NCI-H146 treated with DMSO at 0.1 percent for 48 hours (cell line): ENCODE measurements around the gene RBFA.
"Not testable (repeated sequence)": the region's sequence is repeated elsewhere in the genome, so short reads cannot be mapped to it uniquely, and the experiment has no call there.

Source experiments
- DNase-seq: peaks from one replicate; lab custom pipeline; 2025; ENCODE audit not compliant: unreplicated experiment; lab: John Stamatoyannopoulos, UW

RBFA gene, protein sequence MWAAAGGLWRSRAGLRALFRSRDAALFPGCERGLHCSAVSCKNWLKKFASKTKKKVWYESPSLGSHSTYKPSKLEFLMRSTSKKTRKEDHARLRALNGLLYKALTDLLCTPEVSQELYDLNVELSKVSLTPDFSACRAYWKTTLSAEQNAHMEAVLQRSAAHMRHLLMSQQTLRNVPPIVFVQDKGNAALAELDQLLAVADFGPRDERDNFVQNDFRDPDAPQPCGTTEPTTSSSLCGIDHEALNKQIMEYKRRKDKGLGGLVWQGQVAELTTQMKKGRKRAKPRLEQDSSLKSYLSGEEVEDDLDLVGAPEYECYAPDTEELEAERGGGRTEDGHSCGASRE

DNA sequence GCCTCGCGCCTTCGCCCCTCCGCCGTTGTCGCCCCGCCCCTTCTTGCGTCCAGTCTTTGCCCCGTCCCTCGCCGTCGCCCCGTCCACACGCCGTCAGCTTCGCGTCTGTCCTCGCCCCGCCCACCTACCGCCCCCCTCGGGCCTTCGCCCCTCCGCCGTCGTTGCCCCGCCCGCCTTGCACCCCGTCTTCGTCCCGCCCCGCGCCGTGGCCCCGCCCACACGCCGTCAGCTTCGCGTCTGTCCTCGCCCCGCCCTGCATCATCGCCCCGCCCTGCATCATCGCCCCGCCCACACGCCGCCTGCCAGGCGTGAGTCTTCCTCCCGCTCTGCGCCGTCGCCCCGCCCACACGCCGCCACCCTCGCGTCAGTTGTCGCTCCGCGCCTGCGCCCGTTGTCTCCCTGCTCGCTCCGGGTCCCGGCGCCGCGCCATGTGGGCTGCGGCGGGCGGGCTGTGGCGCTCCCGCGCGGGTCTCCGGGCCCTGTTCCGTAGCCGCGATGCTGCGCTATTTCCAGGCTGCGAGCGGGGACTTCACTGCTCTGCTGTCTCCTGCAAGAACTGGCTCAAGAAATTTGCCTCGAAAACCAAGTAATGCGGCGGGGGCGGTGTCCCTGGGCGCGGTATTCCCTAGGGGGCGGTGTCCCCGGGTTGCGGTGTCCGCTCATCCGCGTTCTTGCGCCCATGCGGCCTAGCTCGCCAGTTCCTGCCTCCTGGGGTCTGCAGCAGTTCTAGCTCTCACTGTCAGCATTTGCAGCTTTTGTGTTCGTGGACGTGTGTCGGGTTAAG lies at the start of gene RBFA:
Gene RBFA, plus strand, starts transcription at position 367 of the 784 bp plus-strand sequence. Its CDS starts 62 bp downstream, at position 429.
- peak; percentile 100 for DNase-seq

DNA sequence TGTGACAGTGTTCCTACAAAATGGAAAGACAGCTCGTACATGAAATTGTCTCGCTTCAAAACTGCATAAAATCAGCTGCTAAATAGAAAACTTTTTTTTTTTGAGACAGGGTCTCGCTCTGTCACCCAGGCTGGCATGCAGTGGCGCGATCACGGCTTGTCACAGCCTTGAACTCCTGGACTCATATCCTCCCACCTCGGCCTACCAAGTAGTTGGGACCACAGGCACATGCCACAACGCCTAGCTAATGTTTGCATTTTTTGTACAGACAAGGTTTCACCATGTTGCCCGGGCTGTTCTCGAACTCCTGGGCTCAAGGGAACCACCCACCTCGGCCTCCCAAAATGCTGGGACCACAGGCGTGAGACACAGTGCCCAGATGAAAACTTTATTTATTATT lies 49.1 kb upstream of the RBFA start:
- DNase-seq = no peak

DNA sequence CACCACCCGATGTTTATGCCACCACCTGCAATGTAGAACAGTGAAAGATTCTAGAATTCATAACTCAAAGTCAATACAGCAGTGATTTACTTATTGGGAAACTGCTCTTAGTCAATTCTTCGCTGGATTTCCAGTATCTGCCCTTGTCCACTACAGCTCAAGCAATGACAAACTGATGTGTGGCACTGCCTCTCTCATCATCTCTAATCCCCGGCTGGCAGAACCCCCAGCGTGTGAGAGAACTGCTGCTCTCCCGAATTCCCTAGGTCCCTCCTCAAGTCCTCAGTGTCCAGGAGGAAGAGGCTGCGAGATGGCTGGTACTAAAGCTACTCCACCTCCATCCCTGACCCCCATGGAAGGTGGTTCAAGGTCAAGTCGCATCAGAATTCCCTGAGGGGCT lies 47.5 kb upstream of the RBFA start:
- no peak for DNase-seq

DNA sequence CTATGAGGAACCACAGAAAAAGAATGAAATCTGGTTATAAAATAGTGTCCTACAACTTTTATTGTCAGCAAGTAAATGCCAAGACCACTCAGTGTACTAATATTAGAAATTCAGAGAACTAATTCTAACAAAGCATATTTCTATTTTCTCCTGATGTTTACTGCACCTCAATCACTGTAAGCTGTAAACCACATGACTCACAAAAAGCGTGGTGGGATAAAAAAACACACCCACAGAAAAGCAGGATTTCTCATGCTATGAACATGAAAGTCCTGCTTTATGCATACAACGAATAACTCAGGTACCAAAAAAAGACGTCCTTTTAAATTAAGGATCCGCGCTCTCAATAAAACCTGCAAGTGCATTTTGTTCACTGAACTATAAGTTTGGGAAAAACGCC lies 46.7 kb upstream of the RBFA start:
- no peak for DNase-seq

DNA sequence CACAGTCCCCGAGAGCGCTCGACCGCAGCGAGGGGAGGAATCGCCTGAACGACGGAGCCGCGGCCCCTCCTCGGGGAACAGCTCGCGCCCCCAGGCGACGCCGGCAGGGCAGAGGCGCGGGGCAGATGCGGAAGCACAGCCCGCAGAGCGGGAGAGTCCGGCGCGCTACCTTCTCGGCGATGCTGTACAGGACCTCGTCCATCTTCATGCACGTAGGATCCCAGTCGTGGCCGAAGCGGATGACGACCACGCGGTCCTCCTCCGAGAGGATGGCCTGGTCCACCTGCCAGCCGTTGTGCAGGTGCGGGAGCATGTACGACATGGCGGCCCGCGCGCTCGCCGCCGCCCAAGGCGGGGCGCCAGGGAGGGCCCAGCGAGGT lies 46.2 kb upstream of the RBFA start:
- DNase-seq = peak; percentile 71

DNA sequence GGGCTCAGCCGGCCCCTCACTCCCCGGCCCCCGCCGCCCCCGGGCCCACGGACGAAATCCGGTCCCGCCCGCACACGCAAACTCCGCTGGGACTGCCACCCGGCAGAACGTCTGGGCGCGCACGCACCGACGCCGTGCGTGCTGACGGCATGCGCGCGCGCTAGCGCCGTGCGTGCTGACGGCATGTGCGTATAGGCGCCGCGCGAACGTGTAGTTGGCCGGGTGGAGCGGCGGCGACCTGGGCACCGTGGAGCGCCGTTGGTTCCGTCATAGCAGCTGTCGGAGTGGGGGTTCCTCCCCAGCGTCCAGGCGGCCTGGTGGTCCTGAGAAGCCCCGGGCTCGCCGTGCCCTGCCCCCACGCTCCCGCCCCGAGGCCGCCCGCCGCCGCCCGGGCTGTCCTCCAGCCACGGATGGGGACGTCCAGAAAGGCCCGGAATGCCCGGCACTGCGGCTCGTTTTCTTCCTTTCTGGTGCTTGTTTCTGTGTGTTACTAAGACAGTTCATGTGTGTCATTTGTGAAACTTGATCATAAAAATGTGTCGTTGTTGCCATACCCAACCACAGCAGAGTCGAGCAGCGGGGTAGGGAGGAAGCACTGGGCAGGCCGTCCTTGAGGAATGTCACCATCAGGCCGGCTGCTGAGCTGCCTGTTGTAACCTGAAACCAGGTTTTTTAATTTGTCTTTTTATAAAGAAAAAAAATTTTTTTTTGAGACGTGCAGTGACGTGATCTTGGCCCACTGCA lies 45.6 kb upstream of the RBFA start, which contains the start of gene TXNL4A:
Gene TXNL4A, minus strand, starts transcription at position 113 of the 744 bp plus-strand sequence. CDS start 171 bp downstream, outside the sequence.
- DNase-seq = peak; percentile 85

DNA sequence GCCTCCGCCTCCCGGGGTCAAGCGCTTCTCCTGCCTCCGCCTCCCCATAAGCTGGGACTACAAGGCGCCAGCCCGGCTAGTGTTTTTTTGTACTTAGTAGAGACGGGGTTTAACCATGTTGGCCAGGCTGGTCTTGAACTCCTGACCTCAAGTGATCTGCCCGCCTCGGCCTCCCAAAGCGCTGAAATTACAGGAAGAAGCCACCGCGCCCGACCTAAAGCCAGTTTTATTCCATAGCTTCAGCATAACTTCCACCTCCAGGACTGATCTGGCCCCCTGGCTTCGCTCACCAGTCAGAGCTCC lies 45.1 kb upstream of the RBFA start:
- no peak for DNase-seq

DNA sequence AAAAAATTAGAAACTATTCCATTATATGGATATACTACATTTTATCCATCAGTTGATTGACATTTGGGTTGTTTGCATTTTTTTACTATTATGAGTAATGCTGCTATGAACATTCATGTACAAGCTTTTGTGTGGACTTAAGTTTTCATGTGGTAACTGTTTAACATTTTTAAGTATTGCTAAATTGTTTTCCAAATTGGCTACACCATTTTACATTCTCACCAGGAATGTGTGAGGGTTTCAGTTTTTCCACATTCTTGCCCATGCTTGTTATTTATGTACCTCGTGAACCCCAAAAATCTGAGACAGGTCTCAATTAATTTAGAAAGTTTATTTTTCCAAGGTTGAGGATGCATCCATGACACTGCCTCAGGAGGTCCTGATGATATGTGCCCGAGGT lies 42.7 kb upstream of the RBFA start:
- no peak for DNase-seq

DNA sequence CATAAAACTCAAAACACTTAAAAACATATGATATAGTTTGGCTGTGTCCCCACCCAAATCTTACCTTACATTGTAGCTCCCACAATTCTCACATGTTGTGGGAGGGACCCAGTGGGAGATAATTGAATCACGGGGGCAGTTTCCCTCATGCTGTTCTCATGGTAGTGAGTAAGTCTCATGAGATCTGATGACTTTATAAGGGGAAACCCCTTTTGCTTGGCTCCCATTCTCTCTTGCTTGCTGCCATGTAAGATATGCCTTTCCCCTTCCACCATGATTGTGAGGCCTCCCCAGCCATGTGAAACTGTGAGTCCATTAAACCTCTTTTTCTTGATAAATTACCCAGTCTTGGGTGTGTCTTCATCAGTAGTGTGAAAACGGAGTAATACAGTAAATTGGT lies 34.5 kb upstream of the RBFA start:
- not testable (repeated sequence) for DNase-seq

DNA sequence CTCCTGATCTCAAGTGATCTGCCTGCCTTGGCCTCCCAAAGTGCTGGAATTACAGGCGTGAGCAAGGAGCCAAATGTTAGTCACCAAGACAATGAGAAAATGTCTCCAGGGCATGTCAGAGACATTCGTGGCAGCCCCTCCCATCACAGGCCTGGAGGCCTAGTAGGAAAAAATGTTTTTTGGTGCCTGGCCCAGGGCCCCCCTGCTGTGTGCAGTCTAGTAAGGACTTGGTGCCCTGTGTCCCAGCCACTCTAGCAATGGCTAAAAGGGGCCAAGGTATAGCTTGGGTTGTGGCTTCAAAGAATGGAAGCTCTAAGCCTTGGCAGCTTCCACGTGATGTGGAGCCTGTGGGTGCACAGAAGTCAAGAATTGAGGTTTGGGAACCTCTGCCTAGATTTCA lies 33.4 kb upstream of the RBFA start:
- no peak for DNase-seq

DNA sequence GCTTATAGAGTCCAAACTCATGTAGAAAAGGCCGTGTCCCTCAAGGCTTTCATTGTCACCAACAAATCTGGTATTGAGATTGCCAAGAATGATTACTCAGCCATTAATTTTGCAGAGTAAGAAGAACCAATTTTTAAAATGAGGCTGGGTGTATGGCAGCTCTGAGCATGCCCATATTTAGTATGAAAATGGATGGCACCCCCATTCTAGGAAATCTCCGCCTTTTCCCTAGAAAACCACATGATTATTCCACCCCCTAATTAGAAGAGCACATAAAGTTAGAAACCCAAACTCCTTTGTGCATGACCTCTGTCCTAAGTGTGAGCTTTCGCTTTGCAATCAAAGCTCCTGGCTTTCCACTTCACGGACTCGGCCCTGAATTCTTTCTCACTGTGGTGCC lies 31.8 kb upstream of the RBFA start:
- no peak for DNase-seq

DNA sequence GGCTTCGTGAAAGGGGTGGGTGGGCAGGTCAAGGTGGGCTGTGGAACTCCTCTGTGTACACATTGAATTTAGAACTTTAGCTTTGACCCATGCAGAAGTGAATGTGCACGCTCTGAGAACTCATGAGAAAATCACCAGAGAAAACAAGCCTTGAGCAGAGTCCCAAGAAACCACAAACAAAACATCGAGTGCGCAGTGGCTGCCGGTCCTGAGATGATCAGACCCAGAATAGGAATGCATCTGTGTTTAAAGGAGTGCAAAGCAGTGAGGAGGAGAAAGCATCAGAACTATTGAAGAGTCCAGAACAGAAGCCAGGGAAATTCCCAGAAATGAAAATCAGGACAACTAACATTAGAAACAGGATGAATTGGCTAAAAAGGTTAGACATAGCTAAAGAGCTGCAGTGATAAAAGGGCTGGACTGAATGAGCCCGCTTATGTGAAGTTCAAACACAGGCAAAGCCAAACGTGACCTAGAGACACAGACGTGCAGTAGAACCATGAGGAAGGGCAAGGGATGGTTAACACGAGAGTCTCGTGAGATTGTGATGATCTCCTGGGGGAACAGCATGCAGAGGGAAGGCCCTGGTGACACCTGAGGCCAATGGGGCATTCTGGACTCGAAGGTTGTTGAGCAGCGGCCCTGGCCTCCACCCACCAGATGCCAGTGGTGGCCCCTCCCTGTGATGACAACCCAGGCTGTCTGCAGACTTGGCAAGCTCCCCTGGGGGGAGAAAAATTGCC lies 29.5 kb upstream of the RBFA start:
- DNase-seq = no peak

DNA sequence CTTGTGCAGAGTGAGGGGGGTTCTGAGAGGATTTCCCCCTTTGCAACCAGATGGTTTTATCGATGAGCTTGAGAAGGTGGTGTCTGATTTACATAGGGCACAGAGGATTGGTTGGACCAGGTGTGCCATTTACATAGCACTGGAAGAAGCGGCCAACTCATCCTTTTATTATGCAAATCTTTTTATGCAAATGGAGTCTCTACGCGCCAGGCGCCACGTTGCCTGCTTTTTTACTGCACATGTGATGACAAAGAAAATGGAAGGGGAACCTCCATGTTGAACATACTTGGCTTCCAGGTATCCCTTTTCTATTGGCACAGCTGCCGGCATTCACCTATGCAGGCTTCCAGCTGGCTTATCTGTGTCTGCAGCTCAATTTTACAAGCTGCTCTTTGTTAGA lies 27.5 kb upstream of the RBFA start:
- DNase-seq = peak; percentile 70

DNA sequence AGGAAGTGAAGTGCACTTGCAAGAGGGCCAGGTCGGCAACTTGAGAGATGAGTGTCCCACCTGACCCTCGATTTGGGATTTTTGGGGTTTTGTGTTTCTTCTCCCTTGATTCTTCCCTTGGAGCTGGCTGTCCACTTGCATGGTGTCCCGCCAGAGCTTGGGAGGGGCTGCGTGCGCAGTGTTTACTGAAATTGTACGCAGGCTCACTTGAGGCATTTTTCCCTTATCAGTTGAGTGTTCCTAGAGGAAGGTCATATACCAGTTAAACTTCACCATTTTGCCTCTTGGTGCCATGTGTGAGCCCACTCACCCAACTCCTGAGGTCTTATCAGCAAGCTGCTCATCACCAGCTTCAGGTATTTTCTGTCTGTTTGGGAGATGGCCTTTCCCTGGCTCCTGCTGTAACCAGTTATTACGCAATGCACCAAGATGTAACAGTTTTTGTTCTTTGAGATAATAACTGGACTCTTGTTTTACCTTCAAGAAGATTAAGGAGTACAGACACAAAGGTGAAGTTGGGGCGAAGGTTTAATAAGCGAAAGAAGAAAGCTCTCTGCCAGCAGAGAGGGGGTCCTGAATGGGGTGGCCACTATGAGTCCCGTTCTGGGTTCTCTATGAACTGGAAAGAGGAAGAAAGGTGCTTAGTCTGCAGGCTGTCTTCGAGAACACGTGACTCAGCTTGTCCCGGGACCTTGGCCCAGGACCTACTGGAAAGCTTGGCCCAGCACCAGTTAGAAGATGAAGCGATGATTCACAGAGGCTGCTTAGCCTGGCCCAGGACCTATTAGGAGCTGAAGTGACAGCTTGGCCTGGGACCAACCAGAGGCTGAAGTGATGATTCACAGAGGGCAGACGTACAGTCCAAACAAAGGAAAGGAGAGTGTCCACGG lies 24.3 kb upstream of the RBFA start:
- DNase-seq = no peak

DNA sequence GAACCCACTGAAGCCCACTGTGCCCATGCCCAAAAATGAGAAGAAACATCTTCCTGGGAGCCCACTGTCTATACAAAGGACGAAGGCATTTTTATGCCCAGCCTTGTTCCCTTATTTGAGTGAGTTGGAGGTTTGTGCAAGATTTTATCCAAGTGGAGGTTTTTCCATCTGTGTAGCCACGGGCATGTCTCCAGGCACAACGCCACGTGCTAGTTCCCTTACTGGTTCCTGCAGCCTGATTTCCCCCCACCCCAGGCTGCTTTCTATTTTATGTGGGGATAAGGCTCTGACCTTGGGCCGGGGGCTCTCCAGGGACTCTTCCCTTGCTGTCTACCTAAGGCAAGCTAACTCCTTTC lies 23.7 kb upstream of the RBFA start:
- no peak for DNase-seq

DNA sequence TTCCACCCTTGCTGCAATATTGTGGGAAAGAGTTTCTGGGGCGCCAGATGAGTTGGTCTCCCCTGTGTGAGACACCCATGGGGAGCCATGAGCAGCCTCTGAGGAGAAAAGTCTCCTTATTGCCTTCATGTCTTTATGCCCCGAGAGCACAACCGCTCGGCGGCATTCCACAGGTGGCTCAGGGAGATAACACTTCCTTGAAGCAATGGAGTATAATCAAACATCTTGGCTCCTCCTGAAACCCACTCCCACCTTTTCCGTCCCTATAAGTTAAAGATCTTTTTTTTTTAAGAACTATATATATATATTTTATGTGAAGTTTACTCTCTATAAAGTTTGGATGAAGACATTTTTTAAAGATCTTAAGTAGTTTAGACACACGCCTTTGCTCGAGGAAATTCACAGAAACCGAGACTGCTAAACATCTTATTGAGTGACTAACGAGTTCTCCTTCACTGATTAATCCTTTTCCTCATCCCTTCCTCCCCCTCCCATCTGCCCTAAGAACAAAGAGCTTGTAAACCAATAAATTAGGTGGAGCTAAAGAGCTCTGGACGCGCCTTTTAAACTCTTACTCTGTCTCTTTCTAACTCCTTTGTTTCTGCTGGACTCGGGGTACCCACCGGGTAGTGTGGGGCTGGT lies 22.6 kb upstream of the RBFA start:
- not testable (repeated sequence) for DNase-seq

DNA sequence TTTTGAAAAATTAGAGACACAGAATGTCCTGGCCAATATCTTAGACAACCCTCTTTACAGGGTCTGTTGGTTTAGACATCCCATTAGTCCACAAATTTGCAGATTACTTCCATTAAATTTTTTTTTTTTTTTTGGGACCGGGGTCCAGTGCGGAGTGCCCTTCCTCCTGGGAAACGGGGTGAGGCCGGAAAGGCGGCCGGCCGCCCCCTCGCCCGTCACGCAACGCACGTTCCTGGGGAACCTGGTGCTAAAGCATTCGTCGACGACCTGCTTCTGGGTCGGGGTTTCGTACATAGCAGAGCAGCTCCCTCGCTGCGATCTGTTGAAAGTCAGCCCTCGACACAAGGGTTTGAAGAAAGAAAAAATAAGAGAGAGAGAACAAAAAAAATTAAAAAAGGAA lies 21.5 kb upstream of the RBFA start:
- DNase-seq = no peak

DNA sequence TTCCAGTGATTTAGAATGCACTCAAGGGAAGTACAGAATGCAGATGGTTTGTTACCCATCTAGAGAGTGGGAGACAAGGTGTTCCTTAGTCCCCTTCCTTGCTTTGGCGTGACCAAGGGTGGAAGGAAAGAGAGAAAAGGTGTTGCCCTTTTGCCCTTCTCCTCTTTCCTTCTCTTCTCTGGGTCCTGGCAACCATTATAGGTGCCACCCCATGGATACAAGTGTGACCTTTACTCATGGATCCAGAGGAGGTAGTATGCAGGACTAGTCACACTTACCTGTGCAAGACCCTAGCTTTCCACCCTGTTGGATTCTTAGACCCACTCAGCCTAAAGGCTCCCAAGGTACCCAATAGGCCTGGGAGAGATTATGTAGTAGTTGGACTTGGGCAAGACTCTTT lies 11.6 kb upstream of the RBFA start:
- no peak for DNase-seq

DNA sequence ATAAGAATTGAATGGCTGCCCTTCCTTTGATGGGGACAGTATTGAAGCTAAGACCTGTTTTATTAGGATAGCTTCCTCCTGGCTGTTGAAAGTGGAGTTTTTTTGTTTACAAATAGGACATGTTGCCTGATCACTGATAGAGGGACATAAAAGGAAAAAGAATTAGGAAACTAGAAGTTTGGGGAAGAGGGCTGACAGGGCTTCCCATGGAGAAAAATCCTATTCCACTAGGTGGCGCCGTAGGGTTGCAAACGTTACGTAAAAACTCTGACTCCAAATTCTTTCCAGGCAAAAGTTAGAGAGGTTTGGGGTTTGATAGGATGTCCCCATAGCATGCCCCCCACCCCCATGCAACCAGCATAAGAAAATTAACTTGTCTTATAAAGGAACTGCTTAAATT lies 11.1 kb upstream of the RBFA start:
- no peak for DNase-seq

DNA sequence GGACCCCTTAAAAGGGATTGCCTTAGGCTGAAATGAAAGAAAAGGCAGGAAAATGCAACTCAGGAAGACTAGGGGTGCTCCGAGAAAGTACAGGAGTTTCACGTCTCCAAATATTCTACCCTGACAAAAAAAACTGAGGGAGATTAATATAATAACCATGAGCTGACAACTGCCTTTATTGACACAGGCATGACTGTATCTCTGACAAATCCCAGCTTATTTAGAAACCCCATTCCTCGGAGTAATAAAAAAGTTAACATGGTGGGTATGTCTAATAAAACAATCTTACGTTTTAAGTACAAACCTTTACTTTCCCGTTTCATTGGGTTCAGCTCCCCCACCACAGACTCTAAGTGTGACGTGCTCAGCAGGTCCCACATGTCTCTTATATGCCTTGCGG lies 7.9 kb upstream of the RBFA start:
- DNase-seq = no peak
